Measurements from ENCODE around the gene INSYN2A.

DNA sequence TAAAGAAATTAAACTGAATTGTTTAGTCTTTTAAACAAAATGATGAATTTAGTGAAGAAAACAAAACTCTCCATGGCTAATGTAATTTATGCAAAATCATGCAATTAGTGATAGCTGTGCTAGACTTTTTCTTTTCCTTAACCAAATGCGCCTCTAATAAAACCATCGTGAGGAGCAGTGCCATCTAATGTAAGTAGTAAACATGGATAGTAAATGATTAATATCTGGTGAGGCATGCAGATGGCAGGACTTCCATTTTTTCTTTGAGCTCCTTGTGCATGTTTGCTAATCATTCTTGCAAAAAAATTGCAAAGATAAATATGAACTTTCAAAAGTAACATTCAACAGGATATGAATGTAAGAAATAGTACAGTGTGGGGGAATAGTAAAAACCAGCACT lies 2.3 kb downstream of the INSYN2A start:
- TF ChIP-seq EP300 (IDR thresholded peaks at IDR 0.05) (no peak), POLR2AphosphoS5 (IDR thresholded peaks at IDR 0.05) (no peak), POLR2A (IDR thresholded peaks at IDR 0.05) (no peak)
- TF ChIP-seq, protein P1, sequence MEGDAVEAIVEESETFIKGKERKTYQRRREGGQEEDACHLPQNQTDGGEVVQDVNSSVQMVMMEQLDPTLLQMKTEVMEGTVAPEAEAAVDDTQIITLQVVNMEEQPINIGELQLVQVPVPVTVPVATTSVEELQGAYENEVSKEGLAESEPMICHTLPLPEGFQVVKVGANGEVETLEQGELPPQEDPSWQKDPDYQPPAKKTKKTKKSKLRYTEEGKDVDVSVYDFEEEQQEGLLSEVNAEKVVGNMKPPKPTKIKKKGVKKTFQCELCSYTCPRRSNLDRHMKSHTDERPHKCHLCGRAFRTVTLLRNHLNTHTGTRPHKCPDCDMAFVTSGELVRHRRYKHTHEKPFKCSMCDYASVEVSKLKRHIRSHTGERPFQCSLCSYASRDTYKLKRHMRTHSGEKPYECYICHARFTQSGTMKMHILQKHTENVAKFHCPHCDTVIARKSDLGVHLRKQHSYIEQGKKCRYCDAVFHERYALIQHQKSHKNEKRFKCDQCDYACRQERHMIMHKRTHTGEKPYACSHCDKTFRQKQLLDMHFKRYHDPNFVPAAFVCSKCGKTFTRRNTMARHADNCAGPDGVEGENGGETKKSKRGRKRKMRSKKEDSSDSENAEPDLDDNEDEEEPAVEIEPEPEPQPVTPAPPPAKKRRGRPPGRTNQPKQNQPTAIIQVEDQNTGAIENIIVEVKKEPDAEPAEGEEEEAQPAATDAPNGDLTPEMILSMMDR (IDR thresholded peaks at IDR 0.05) = no peak

Measured in stomach (tissue), 4 donors.